Glomerular endothelial cell (primary cell): Measurements from ENCODE around the gene FGF21. TPM values are rescaled to one million over a fixed set of nuclear protein-coding genes. Genes with fewer than 3 reads are reported as not detected.
A peak's percentile ranks its signal among the peaks of the same experiment; 100 is the strongest.

Experiments used
- DNase-seq: peaks from one replicate; pipeline ENCODE4 v3.0.0-alpha.2; 2011; ENCODE audit warnings: low read depth, low spot score; ENCODE audit errors: extremely low read depth
- total RNA-seq: library from RNA; depleted of rRNA; stranded (reverse); fragments of >200 nt; gene quantifications from 2 replicates; pipeline ENCODE4 v1.2.3, GENCODE V29; 2015

Gene FGF21
- total RNA-seq, 1 donor from 2014 or later = not detected

- DNase-seq = no peak
Observed at GRCh38 chr19:48728911-48729664, 26.2 kb upstream of the FGF21 start.

- DNase-seq = no peak
Observed at GRCh38 chr19:48731452-48731851, 23.9 kb upstream of the FGF21 start.

- DNase-seq = no peak
Observed at GRCh38 chr19:48734625-48735024, 20.7 kb upstream of the FGF21 start.

GRCh38 chr19:48735031-48735615, 20.2 kb upstream of the FGF21 start:
- DNase-seq = no peak

GRCh38 chr19:48737360-48737998, 17.8 kb upstream of the FGF21 start:
- DNase-seq = no peak

- no peak for DNase-seq
Observed at GRCh38 chr19:48738557-48739403, 16.5 kb upstream of the FGF21 start.

- no peak for DNase-seq
Observed at GRCh38 chr19:48739404-48740163, 15.7 kb upstream of the FGF21 start.

GRCh38 chr19:48740164-48740972, 15.0 kb upstream of the FGF21 start, which contains the start of gene RASIP1:
TSS of gene RASIP1 (minus strand) at chr19:48740610. CDS start at chr19:48740282, 328 bp downstream.
- DNase-seq = no peak

GRCh38 chr19:48741129-48741999, 14.0 kb upstream of the FGF21 start:
- DNase-seq = no peak

- DNase-seq = no peak
Observed at GRCh38 chr19:48742096-48742495, 13.2 kb upstream of the FGF21 start.

GRCh38 chr19:48745208-48745995, 9.9 kb upstream of the FGF21 start:
- DNase-seq = no peak

- DNase-seq = no peak
Observed at GRCh38 chr19:48746110-48746509, 9.2 kb upstream of the FGF21 start.

- peak; percentile 82 for DNase-seq
Observed at GRCh38 chr19:48746738-48747575, 8.4 kb upstream of the FGF21 start, which contains the start of gene IZUMO1. TSS of gene IZUMO1 (minus strand) at chr19:48746909. CDS start at chr19:48745859, 1,050 bp downstream.

GRCh38 chr19:48749571-48750198, 5.6 kb upstream of the FGF21 start:
- no peak for DNase-seq

- DNase-seq = no peak
Observed at GRCh38 chr19:48750351-48750750, 5.0 kb upstream of the FGF21 start.
